Neural progenitor cell (in vitro differentiated cells): ENCODE data around the gene EPRS1.

Experiments used
- CTCF ChIP-seq: fragments of 200-600 bp; sonication (generic); IDR thresholded peaks from 2 replicates; pipeline ENCODE4 v1.5.1; 2017; ENCODE audit warnings: antibody characterized with exemption, mild to moderate bottlenecking
- EZH2 ChIP-seq: fragments of 200-600 bp; sonication (generic); IDR thresholded peaks from 2 replicates; pipeline ENCODE4 v1.6.1; 2017; ENCODE audit warnings: antibody characterized with exemption, mild to moderate bottlenecking, moderate library complexity
- EZH2phosphoT487 ChIP-seq: fragments of 200-600 bp; sonication (generic); IDR thresholded peaks from 2 replicates; pipeline ENCODE4 v1.6.1; 2017; ENCODE audit warnings: antibody characterized with exemption

- TF ChIP-seq CTCF = no peak
- no peak for TF ChIP-seq EZH2
- no peak for TF ChIP-seq EZH2phosphoT487
Measured at GRCh38 chr1:220007438-220007837, 38.9 kb downstream of the EPRS1 start.
